PFSK-1 (cell line): Measurements from ENCODE around the gene OR56A5.

Experiments
- FOXP2 ChIP-seq: optimal IDR thresholded peaks from 2 replicates; pipeline ENCODE3; 2011; ENCODE audit warnings: borderline replicate concordance, control low read depth, inconsistent platforms; ENCODE audit not compliant: insufficient read depth; ENCODE audit errors: extremely low read length, extremely low read depth
- POLR2AphosphoS5 ChIP-seq: IDR thresholded peaks from 2 replicates; pipeline ENCODE4 v1.6.1; 2012; ENCODE audit warnings: low read depth, mild to moderate bottlenecking, control low read depth, low read length, moderate library complexity
- REST ChIP-seq, 2 experiments: IDR thresholded peaks; 2 replicates each; pipeline versions ENCODE4 v1.6.1 to v1.8.0; 2011 to 2012; ENCODE audit warnings: low read depth in 2 of 2, low read length in 2 of 2, control low read depth in 1 of 2, inconsistent platforms in 1 of 2, mild to moderate bottlenecking in 1 of 2, moderate library complexity in 1 of 2; ENCODE audit not compliant: insufficient read depth in 1 of 2
- SIN3A ChIP-seq: IDR thresholded peaks from 2 replicates; pipeline ENCODE4 v1.6.1; 2012; ENCODE audit warnings: mild to moderate bottlenecking, low read length, moderate library complexity, borderline replicate concordance; ENCODE audit not compliant: insufficient read depth
- TAF1 ChIP-seq: IDR thresholded peaks from 2 replicates; pipeline ENCODE4 v1.6.1; 2012; ENCODE audit warnings: low read length, control low read depth, borderline replicate concordance; ENCODE audit not compliant: insufficient read depth

- TF ChIP-seq POLR2AphosphoS5 (no peak), REST (IDR thresholded peaks at IDR 0.05; ENCODE audit: insufficient read depth in 1 of 2, low read depth in 2 of 2, low read length in 2 of 2) (no peak), TAF1 (no peak), SIN3A (no peak), FOXP2 (no peak)
Measured at GRCh38 chr11:6002202-6002699, 34.0 kb upstream of the OR56A5 start.
